Tibial nerve (tissue), 4 donors: ENCODE measurements around the gene EVPL. TPM values are rescaled to one million over a fixed set of nuclear protein-coding genes. Genes with fewer than 3 reads are reported as not detected.

ENCODE experiments used
- DNase-seq, 2 donors: peaks; one replicate each; pipeline ENCODE4 v3.0.0-alpha.2; 2019; ENCODE audit warnings: low spot score in 2 of 2
- H3K27ac ChIP-seq, 4 donors: fragments of 200-600 bp; sonication (generic) in 3 of 4; one replicate each; pipeline ENCODE4 v1.5.1; 2017 to 2019; ENCODE audit warnings: mild to moderate bottlenecking in 1 of 4
- H3K27me3 ChIP-seq, 2 donors: fragments of 200-600 bp; sonication (generic) in 1 of 2; one replicate each; pipeline versions ENCODE4 v1.5.1 to v1.6.0; 2017 to 2019
- H3K36me3 ChIP-seq, 3 donors: fragments of 200-600 bp; sonication (generic); one replicate each; pipeline ENCODE4 v1.5.1; 2018 to 2019
- H3K4me1 ChIP-seq, 4 donors: fragments of 200-600 bp; sonication (generic) in 3 of 4; one replicate each; pipeline ENCODE4 v1.5.1; 2017 to 2019
- H3K4me3 ChIP-seq, 4 donors: fragments of 200-600 bp; sonication (generic) in 3 of 4; one replicate each; pipeline ENCODE4 v1.5.1; 2017 to 2019; ENCODE audit warnings: mild to moderate bottlenecking in 1 of 4, moderate library complexity in 1 of 4
- H3K9me3 ChIP-seq, 4 donors: fragments of 200-600 bp; sonication (generic) in 3 of 4; one replicate each; pipeline ENCODE4 v1.5.1; 2017 to 2019
- EP300 ChIP-seq, 2 donors: sonication (generic); formaldehyde crosslinking; IDR thresholded peaks; one replicate each; pipeline ENCODE4 v1.6.1; 2017; ENCODE audit warnings: antibody characterized with exemption in 2 of 2, mild to moderate bottlenecking in 1 of 2
- POLR2A ChIP-seq, 2 donors: fragments of 450-650 bp; IDR thresholded peaks; one replicate each; pipeline ENCODE4 v1.6.1; 2017; ENCODE audit warnings: antibody characterized with exemption in 2 of 2, mild to moderate bottlenecking in 2 of 2, moderate library complexity in 2 of 2
- WGBS, 2 donors: methylation state at CpG; one replicate each; pipeline ENCODE4 v1.1.5; 2018; 5-methylcytosine and 5-hydroxymethylcytosine counted together
- total RNA-seq, 4 donors: library from RNA; depleted of rRNA; stranded (reverse); fragments of >200 nt; gene quantifications; one replicate each; pipeline ENCODE4 v1.1.0, GENCODE V29; 2016
- TF ChIP-seq, protein P1 (sequence below), 5 experiments: fragments of 200-600 bp in 3 of 5; fragments of 450-650 bp in 2 of 5; sonication (generic) in 3 of 5; IDR thresholded peaks; one replicate each; pipeline ENCODE4 v1.5.1; 2016 to 2019; ENCODE audit warnings: antibody characterized with exemption in 5 of 5, mild to moderate bottlenecking in 3 of 5, moderate library complexity in 2 of 5

Gene EVPL
- total RNA-seq, 4 donors from 2014 or later: 0.98 to 3.0 (median 2.1) TPM; not detected in 1

DNA sequence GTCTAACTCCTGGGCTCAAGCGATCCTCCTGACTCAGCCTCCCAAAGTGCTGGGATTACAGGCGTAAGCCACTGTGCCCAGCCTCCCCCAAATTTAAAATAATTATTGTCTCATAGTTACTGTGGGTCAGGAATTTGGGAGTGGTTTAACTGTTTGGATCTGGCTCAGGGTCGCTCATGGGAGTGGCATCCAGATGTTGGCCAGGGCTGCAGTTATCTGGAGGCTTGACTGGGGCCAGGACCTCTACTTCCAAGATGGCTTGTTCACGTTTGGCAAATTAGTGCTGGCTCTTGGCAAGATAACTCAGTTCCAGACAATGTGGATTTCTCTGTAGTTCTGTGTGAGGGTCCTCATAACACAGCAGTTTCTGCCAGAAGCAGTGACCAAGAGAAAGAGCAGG, 40.1 kb downstream of the EVPL start:
- Histone ChIP-seq H3K27ac (no peak overlapping the region), H3K27me3 (no peaks in the 10 kb centered on the region), H3K4me3 (no peak overlapping the region), H3K36me3 (peaks cover 0 to 18% (median 0%) of the 10 kb centered on the region in 3 donors), H3K9me3 (no peaks in the 10 kb centered on the region), H3K4me1 (peaks cover 0 to 28% (median 2%) of the 10 kb centered on the region in 4 donors)
- 65 to 75% methylated on average over 4 of the region's 4 CpGs for WGBS, 2 donors
- DNase-seq: no peak
- no peak for TF ChIP-seq POLR2A (IDR thresholded peaks at IDR 0.05)
- TF ChIP-seq, protein P1, sequence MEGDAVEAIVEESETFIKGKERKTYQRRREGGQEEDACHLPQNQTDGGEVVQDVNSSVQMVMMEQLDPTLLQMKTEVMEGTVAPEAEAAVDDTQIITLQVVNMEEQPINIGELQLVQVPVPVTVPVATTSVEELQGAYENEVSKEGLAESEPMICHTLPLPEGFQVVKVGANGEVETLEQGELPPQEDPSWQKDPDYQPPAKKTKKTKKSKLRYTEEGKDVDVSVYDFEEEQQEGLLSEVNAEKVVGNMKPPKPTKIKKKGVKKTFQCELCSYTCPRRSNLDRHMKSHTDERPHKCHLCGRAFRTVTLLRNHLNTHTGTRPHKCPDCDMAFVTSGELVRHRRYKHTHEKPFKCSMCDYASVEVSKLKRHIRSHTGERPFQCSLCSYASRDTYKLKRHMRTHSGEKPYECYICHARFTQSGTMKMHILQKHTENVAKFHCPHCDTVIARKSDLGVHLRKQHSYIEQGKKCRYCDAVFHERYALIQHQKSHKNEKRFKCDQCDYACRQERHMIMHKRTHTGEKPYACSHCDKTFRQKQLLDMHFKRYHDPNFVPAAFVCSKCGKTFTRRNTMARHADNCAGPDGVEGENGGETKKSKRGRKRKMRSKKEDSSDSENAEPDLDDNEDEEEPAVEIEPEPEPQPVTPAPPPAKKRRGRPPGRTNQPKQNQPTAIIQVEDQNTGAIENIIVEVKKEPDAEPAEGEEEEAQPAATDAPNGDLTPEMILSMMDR (IDR thresholded peaks at IDR 0.05): no peak
- no peak for TF ChIP-seq EP300 (IDR thresholded peaks at IDR 0.05)

DNA sequence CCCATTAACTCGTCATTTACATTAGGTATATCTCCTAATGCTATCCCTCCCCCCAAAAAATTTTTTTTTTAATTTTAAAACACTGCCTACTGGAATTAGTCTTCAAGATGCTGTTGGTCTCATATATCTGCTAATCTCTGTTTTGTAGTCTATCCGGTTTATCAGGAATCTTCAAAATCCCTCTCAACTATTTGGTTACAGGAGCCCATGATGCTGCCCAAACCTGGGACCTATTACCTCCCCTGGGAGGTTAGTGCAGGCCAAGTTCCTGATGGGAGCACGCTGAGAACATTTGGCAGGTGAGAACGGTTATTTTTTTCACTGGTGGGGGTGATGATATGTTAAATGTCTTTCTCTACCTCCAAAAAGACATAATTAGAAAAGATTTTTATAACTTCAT, 41.1 kb downstream of the EVPL start:
- no peak for DNase-seq

DNA sequence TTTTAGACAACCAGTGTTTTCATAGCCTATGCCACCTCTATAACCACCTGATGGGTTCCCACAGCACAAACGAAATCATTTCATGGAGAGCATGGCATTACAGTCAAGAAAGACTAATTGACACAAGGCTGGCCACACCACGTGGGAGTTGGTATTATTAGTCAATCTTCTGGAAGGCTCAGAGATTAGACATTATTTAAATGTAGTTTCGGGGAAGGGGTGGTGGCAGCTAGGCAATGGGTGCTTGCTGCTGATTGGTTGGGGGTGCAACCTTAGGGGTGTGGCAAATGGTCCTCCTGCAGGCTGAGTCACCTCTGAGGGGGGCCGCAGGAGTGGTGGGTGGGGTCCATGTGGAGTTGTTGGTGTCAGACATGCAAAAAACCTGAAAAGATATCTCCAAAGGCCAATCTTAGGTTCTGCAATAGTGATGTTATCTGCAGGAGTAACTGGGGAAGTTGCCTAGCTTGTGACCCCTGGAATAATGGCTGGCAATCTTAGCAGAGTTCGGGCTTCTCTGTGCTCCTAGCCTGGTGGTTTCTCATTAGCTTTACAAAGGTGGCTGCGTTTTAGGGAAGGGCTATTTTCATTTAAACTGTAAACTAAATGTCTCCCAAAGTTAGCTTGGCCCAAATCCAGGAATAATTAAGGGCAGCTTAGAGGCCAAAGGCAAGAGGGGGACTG, 43.5 kb downstream of the EVPL start:
- 43 to 46% methylated on average over 6 of the region's 6 CpGs for WGBS, 2 donors
- TF ChIP-seq, protein P1 (IDR thresholded peaks at IDR 0.05): no peak
- TF ChIP-seq POLR2A (IDR thresholded peaks at IDR 0.05): no peak
- no peak for TF ChIP-seq EP300 (IDR thresholded peaks at IDR 0.05)
- H3K4me1 ChIP-seq: peaks cover 0 to 43% (median 7%) of the 10 kb centered on the region in 4 donors
- no peak for DNase-seq
- no peaks in the 10 kb centered on the region for H3K9me3 ChIP-seq
- H3K27me3 ChIP-seq: no peaks in the 10 kb centered on the region
- no peaks in the 10 kb centered on the region for H3K36me3 ChIP-seq
- peak overlapping the region; percentile 9 to 93 (median 40) for H3K27ac ChIP-seq
- H3K4me3 ChIP-seq: no peak overlapping the region

More for the DNA sequence above, 41.1 kb downstream of the EVPL start:
- no peaks in the 10 kb centered on the region for H3K27me3 ChIP-seq
- no peak for TF ChIP-seq POLR2A (IDR thresholded peaks at IDR 0.05)
- TF ChIP-seq, protein P1 (IDR thresholded peaks at IDR 0.05): no peak
- 91 to 93% methylated on average over 4 of the region's 4 CpGs for WGBS, 2 donors
- H3K36me3 ChIP-seq: peaks cover 0 to 10% (median 0%) of the 10 kb centered on the region in 3 donors
- no peak overlapping the region for H3K27ac ChIP-seq
- H3K4me3 ChIP-seq: no peak overlapping the region
- peaks cover 0 to 34% (median 3%) of the 10 kb centered on the region in 4 donors for H3K4me1 ChIP-seq
- H3K9me3 ChIP-seq: no peaks in the 10 kb centered on the region

DNA sequence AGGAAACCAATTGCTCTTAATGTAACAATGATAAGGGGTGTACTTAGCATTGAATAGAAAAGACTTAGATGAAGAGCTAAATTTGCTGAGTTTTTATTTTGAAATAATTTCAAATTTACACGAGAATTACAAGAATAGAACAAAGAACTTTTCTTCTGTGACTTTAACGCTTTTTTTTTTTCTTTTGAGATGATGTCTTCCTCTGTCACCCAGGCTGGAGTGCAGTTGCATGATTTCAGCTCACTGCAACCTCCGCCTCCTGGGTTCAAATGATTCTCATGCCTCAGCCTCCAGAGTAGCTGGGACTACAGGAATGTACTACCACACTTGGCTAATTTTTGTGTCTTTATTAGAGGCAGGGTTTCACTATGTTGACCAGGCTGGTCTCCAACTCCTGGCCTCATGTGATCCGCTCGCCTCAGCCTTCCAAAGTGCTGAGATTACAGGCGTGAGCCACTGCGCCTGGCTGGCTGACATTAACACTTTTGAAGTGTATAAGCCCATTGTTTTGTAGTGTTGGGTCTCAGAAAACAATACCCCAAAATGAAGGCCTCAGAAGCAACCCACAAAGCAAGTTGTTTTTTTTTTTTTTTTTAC, 46.0 kb downstream of the EVPL start:
- H3K27me3 ChIP-seq: no peaks in the 10 kb centered on the region
- no peak overlapping the region for H3K4me3 ChIP-seq
- WGBS, 2 donors: 68 to 74% methylated on average over 7 of the region's 7 CpGs
- no peak for TF ChIP-seq POLR2A (IDR thresholded peaks at IDR 0.05)
- TF ChIP-seq EP300 (IDR thresholded peaks at IDR 0.05): no peak
- no peak for DNase-seq
- no peaks in the 10 kb centered on the region for H3K36me3 ChIP-seq
- H3K9me3 ChIP-seq: no peaks in the 10 kb centered on the region
- H3K4me1 ChIP-seq: peaks cover 0 to 68% (median 21%) of the 10 kb centered on the region in 4 donors
- H3K27ac ChIP-seq: peak overlapping the region in 2 of 4 donors; percentile 93 to 98

DNA sequence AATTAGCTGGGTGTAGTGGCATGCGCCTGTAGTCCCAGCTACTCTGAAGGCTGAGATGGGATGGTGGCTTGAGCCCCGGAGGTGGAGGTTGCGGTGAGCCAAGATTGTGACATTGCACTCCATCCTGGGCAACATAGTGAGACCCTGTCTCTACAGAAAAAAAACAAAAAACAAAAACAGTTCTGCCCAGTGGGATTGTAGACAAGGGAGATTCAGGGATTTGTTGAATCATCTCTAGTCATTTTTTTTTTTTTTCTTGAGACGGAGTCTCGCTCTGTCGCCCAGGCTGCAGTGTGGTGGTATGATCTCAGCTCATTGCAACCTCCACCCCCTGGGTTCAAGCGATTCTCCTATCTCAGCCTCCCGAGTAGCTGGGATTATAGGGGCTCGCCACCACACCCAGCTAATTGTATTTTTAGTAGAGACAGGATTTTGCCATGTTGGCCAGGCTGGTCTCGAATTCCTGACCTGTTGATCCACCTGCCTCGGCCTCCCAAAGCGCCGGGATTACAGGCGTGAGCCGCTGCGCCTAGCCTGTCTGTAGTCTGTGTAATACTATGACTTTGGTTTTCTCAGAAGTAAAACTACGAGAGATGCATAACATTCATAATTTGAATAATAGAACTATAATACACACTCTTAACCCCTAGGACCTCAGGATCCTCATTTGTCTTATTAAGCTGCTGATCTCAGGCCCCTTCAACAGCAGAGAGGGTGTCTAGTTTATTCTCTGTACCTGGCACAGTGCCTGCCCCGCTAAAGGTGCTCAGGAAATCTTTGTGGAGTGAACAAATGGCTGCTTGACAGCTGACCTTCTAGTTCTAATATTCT, 46.7 kb downstream of the EVPL start:
- H3K4me1 ChIP-seq: peaks cover 0 to 75% (median 24%) of the 10 kb centered on the region in 4 donors

More for the DNA sequence above, 46.7 kb downstream of the EVPL start:
- Histone ChIP-seq H3K4me3 (peak overlapping the region; percentile 56 to 91 (median 78)), H3K27ac (peak overlapping the region; percentile 93 to 100 (median 98)), H3K9me3 (no peaks in the 10 kb centered on the region), H3K36me3 (no peaks in the 10 kb centered on the region), H3K27me3 (no peaks in the 10 kb centered on the region)
- TF ChIP-seq POLR2A (IDR thresholded peaks at IDR 0.05) (no peak), EP300 (IDR thresholded peaks at IDR 0.05) (no peak)
- TF ChIP-seq, protein P1 (IDR thresholded peaks at IDR 0.05): no peak
- 87 to 88% methylated on average over 18 of the region's 18 CpGs for WGBS, 2 donors
- no peak for DNase-seq
